Chondrocyte (in vitro differentiated cells): Measurements from ENCODE around the gene SDC1. TPM values are rescaled to one million over a fixed set of nuclear protein-coding genes. Genes with fewer than 3 reads are reported as not detected.

Experiments
- DNase-seq: peaks from one replicate; pipeline ENCODE4 v3.0.0; 2021; ENCODE audit warnings: mixed read lengths, low spot score
- H3K27ac Mint-ChIP-seq: one replicate; pipeline ENCODE4 v1.8.0; 2021; ENCODE audit warnings: mild to moderate bottlenecking, moderate library complexity, mixed read lengths; ENCODE audit not compliant: unreplicated experiment
- H3K27me3 Mint-ChIP-seq: 2 replicates; pipeline ENCODE4 v1.8.0; 2021; ENCODE audit warnings: low read depth, mixed read lengths
- H3K36me3 Mint-ChIP-seq: 2 replicates; pipeline ENCODE4 v1.8.0; 2021; ENCODE audit warnings: low read depth, mixed read lengths
- H3K4me1 Mint-ChIP-seq: 2 replicates; pipeline ENCODE4 v1.8.0; 2021; ENCODE audit warnings: low read depth, mild to moderate bottlenecking, mixed read lengths
- H3K4me3 Mint-ChIP-seq: one replicate; pipeline ENCODE4 v1.8.0; 2021; ENCODE audit warnings: mild to moderate bottlenecking, moderate library complexity, mixed read lengths; ENCODE audit not compliant: unreplicated experiment
- H3K9me3 Mint-ChIP-seq: 2 replicates; pipeline ENCODE4 v1.8.0; 2021; ENCODE audit warnings: low read depth, mixed read lengths
- CTCF ChIP-seq: fragments of 200-600 bp; sonication (generic); IDR thresholded peaks from 2 replicates; pipeline ENCODE4 v1.5.0; 2021; ENCODE audit warnings: antibody characterized with exemption, mild to moderate bottlenecking, moderate library complexity
- total RNA-seq: library from RNA; stranded (reverse); gene quantifications from 3 replicates; pipeline ENCODE4 v1.2.1, GENCODE V29; 2021

SDC1 gene
- total RNA-seq, 1 donor from 2014 or later: 13.2 TPM

GRCh38 chr2:20164061-20164733, 60.7 kb downstream of the SDC1 start:
- H3K9me3 Mint-ChIP-seq: peaks cover 9% of the 10 kb centered on the region
- no peaks in the 10 kb centered on the region for H3K4me1 Mint-ChIP-seq
- no peak for TF ChIP-seq CTCF
- H3K4me3 Mint-ChIP-seq: no peak overlapping the region
- peak; percentile 63 for DNase-seq
- H3K27ac Mint-ChIP-seq: peak overlapping the region; percentile 29
- no peaks in the 10 kb centered on the region for H3K27me3 Mint-ChIP-seq
- H3K36me3 Mint-ChIP-seq: peaks cover 3% of the 10 kb centered on the region

GRCh38 chr2:20159411-20160070, 65.4 kb downstream of the SDC1 start:
- no peak for DNase-seq
- no peaks in the 10 kb centered on the region for H3K4me1 Mint-ChIP-seq
- H3K27me3 Mint-ChIP-seq: no peaks in the 10 kb centered on the region
- H3K36me3 Mint-ChIP-seq: peaks cover 3% of the 10 kb centered on the region
- peaks cover 11% of the 10 kb centered on the region for H3K9me3 Mint-ChIP-seq
- no peak for TF ChIP-seq CTCF
- no peak overlapping the region for H3K4me3 Mint-ChIP-seq
- no peak overlapping the region for H3K27ac Mint-ChIP-seq

GRCh38 chr2:20157193-20157891, 67.6 kb downstream of the SDC1 start:
- Mint-ChIP-seq H3K4me3 (no peak overlapping the region), H3K4me1 (no peaks in the 10 kb centered on the region), H3K9me3 (peaks cover 11% of the 10 kb centered on the region), H3K27ac (no peak overlapping the region), H3K36me3 (peaks cover 3% of the 10 kb centered on the region), H3K27me3 (no peaks in the 10 kb centered on the region)
- TF ChIP-seq CTCF: no peak
- no peak for DNase-seq

GRCh38 chr2:20156836-20157192, 68.1 kb downstream of the SDC1 start:
- Mint-ChIP-seq H3K36me3 (peaks cover 3% of the 10 kb centered on the region), H3K4me3 (no peak overlapping the region), H3K27me3 (no peaks in the 10 kb centered on the region), H3K9me3 (peaks cover 11% of the 10 kb centered on the region), H3K4me1 (no peaks in the 10 kb centered on the region), H3K27ac (no peak overlapping the region)
- TF ChIP-seq CTCF: no peak
- DNase-seq: no peak

DNA sequence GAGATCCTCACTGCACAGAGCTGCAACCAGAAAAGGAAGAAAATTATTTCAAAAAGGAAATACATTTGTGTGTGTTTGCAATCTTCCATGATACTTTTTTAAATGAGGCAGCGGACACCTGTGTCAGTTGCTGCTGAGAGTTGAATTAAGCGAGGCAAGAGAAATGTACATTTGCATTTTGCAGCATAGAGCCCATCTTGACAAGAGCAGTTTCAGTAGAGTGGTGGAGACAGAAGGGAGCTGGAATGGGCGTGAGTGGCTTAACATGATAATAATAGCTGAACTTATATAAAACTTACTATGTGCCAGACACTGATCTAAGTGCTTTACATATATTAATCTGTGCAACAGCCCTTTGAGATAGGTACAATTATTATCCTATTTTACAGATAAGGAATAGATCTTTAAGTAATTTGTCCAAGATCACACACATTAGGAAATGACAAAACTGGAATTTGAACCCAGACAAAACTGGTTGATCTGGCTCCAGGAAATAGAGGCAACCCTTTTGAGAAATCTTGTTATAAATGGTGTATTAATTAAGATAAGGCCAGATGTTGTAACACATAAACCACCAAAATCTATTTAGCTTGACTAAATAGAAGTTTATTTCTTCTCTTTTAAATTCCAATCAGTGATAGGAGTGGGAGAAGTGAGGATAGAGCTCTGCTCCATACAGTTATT, 68.7 kb downstream of the SDC1 start:
- Mint-ChIP-seq H3K27ac (no peak overlapping the region), H3K36me3 (peaks cover 3% of the 10 kb centered on the region)

More for the DNA sequence above, 68.7 kb downstream of the SDC1 start:
- TF ChIP-seq CTCF: no peak
- H3K9me3 Mint-ChIP-seq: peaks cover 11% of the 10 kb centered on the region
- no peaks in the 10 kb centered on the region for H3K27me3 Mint-ChIP-seq
- H3K4me3 Mint-ChIP-seq: no peak overlapping the region
- H3K4me1 Mint-ChIP-seq: peaks cover 2% of the 10 kb centered on the region
- no peak for DNase-seq
